ENCODE results near the gene RENBP. TPM values are rescaled to one million over a fixed set of nuclear protein-coding genes. Genes with fewer than 3 reads are reported as not detected.

RENBP gene
- total RNA-seq, 2 experiments from 2014 or later: 8.2 to 8.4 TPM

- H3K9me3 Mint-ChIP-seq: no peaks in the 10 kb centered on the region
- intact Hi-C loops (cut with micrococcal nuclease): no loop called here
- DNase-seq: no peak
- peaks cover 14% of the 10 kb centered on the region for H3K4me1 Mint-ChIP-seq (ENCODE audit: low read depth)
- no peaks in the 10 kb centered on the region for H3K36me3 Mint-ChIP-seq
- ChIA-PET CTCF (no interaction called here), POLR2A (no interaction called here)
- no peak overlapping the region for H3K27ac Mint-ChIP-seq
- H3K27me3 Mint-ChIP-seq: no peaks in the 10 kb centered on the region
- H3K4me3 Mint-ChIP-seq: no peak overlapping the region
These were observed 2.8 kb downstream of the RENBP start for GRCh38 chrX:153941336-153942252.

GRCh38 chrX:153939573-153939972 lies 4.9 kb downstream of the RENBP start:
- Mint-ChIP-seq H3K36me3 (no peaks in the 10 kb centered on the region), H3K9me3 (no peaks in the 10 kb centered on the region), H3K4me3 (no peak overlapping the region), H3K4me1 (ENCODE audit: low read depth) (peaks cover 20% of the 10 kb centered on the region), H3K27ac (no peak overlapping the region), H3K27me3 (no peaks in the 10 kb centered on the region)
- DNase-seq: no peak
- intact Hi-C loops (cut with micrococcal nuclease): loop anchor here (10.0 kb wide), 1 partner anchor 465 kb away; the partner anchor contains the start of gene HAUS7
- CTCF ChIA-PET: no interaction called here
- POLR2A ChIA-PET: interaction anchor here (0.9 kb wide), 1 partner anchor 12 kb away, joined by 3 read pairs; no protein-coding TSS in a partner anchor

- POLR2A ChIA-PET: no interaction called here
- H3K27ac Mint-ChIP-seq: no peak overlapping the region
These were observed 6.1 kb downstream of the RENBP start for GRCh38 chrX:153938226-153938786.

GRCh38 chrX:153937056-153937455 lies 7.4 kb downstream of the RENBP start:
- ChIA-PET CTCF (interaction anchor here (2.1 to 13.4 kb wide), 2 partner anchors 10 to 32 kb away, joined by 6 to 93 read pairs; partner anchors contain the start of gene RENBP), POLR2A (no interaction called here)
- DNase-seq: no peak
- H3K9me3 Mint-ChIP-seq: no peaks in the 10 kb centered on the region
- peaks cover 4% of the 10 kb centered on the region for H3K36me3 Mint-ChIP-seq
- H3K27ac Mint-ChIP-seq: no peak overlapping the region
- no peaks in the 10 kb centered on the region for H3K27me3 Mint-ChIP-seq
- intact Hi-C loops (cut with micrococcal nuclease): loop anchor here (10.0 kb wide), 1 partner anchor 462 kb away; the partner anchor contains the start of gene HAUS7
- no peak overlapping the region for H3K4me3 Mint-ChIP-seq
- peaks cover 24% of the 10 kb centered on the region for H3K4me1 Mint-ChIP-seq (ENCODE audit: low read depth)

More at GRCh38 chrX:153938226-153938786, 6.1 kb downstream of the RENBP start:
- H3K4me1 Mint-ChIP-seq (ENCODE audit: low read depth): peaks cover 19% of the 10 kb centered on the region
- H3K9me3 Mint-ChIP-seq: no peaks in the 10 kb centered on the region
- no peak for DNase-seq
- no peak overlapping the region for H3K4me3 Mint-ChIP-seq
- peaks cover 4% of the 10 kb centered on the region for H3K36me3 Mint-ChIP-seq
- CTCF ChIA-PET: interaction anchor here (1.0 to 2.1 kb wide), 2 partner anchors 9 to 30 kb away, joined by 5 to 6 read pairs; no protein-coding TSS in a partner anchor
- intact Hi-C loops (cut with micrococcal nuclease): loop anchor here (10.0 kb wide), 1 partner anchor 464 kb away; the partner anchor contains the start of gene HAUS7
- no peaks in the 10 kb centered on the region for H3K27me3 Mint-ChIP-seq

GRCh38 chrX:153935326-153935851 lies 9.1 kb downstream of the RENBP start:
- H3K4me1 Mint-ChIP-seq (ENCODE audit: low read depth): peaks cover 31% of the 10 kb centered on the region
- POLR2A ChIA-PET: interaction anchor here (1.0 to 2.0 kb wide), 2 partner anchors 10 to 12 kb away, joined by 3 to 7 read pairs; partner anchors contain the start of gene ARHGAP4

GRCh38 chrX:153934762-153935325 lies 9.6 kb downstream of the RENBP start, which contains the start of gene NAA10:
TSS of gene NAA10 (minus strand) at chrX:153935037. CDS start at chrX:153934904, 133 bp downstream.
- peaks cover 7% of the 10 kb centered on the region for H3K36me3 Mint-ChIP-seq
- POLR2A ChIA-PET: interaction anchor here (2.0 kb wide), 1 partner anchor 10 kb away, joined by 7 read pairs; the partner anchor contains the start of gene ARHGAP4

More at GRCh38 chrX:153935326-153935851, 9.1 kb downstream of the RENBP start:
- DNase-seq: no peak
- peaks cover 7% of the 10 kb centered on the region for H3K36me3 Mint-ChIP-seq
- intact Hi-C loops (cut with micrococcal nuclease): loop anchor here (1.0 to 10.0 kb wide), 2 partner anchors 12 to 461 kb away; partner anchors contain the start of gene HAUS7
- H3K4me3 Mint-ChIP-seq: peak overlapping the region; percentile 66
- no peaks in the 10 kb centered on the region for H3K9me3 Mint-ChIP-seq
- H3K27me3 Mint-ChIP-seq: no peaks in the 10 kb centered on the region
- CTCF ChIA-PET: interaction anchor here (1.2 to 13.4 kb wide), 3 partner anchors 10 to 12 kb away, joined by 3 to 93 read pairs (median 11); partner anchors contain the start of genes ARHGAP4 and RENBP
- peak overlapping the region; percentile 20 for H3K27ac Mint-ChIP-seq

GRCh38 chrX:153934148-153934761 lies 10.2 kb downstream of the RENBP start:
- H3K27ac Mint-ChIP-seq: peak overlapping the region; percentile 74
- H3K9me3 Mint-ChIP-seq: no peaks in the 10 kb centered on the region
- intact Hi-C loops (cut with micrococcal nuclease): loop anchor here (10.0 kb wide), 1 partner anchor 459 kb away; the partner anchor contains the start of gene HAUS7
- peaks cover 7% of the 10 kb centered on the region for H3K36me3 Mint-ChIP-seq
- POLR2A ChIA-PET: interaction anchor here (2.0 kb wide), 1 partner anchor 9 kb away, joined by 7 read pairs; the partner anchor contains the start of gene ARHGAP4
- no peaks in the 10 kb centered on the region for H3K27me3 Mint-ChIP-seq
- peak overlapping the region; percentile 88 for H3K4me3 Mint-ChIP-seq
- no peak for DNase-seq
- CTCF ChIA-PET: interaction anchor here (1.3 to 13.4 kb wide), 3 partner anchors 9 to 13 kb away, joined by 3 to 93 read pairs (median 11); partner anchors contain the start of genes ARHGAP4 and RENBP
- H3K4me1 Mint-ChIP-seq (ENCODE audit: low read depth): peaks cover 34% of the 10 kb centered on the region

More at GRCh38 chrX:153934762-153935325, 9.6 kb downstream of the RENBP start, which contains the start of gene NAA10:
- Mint-ChIP-seq H3K9me3 (no peaks in the 10 kb centered on the region), H3K27me3 (no peaks in the 10 kb centered on the region), H3K27ac (peak within 1 kb of the TSS; percentile 74), H3K4me3 (peak within 1 kb of the TSS; percentile 88), H3K4me1 (ENCODE audit: low read depth) (peaks cover 32% of the 10 kb centered on the region)
- peak; percentile 73 for DNase-seq
- intact Hi-C loops (cut with micrococcal nuclease): loop anchor here (1.0 to 10.0 kb wide), 2 partner anchors 12 to 460 kb away; partner anchors contain the start of gene HAUS7
- CTCF ChIA-PET: interaction anchor here (1.3 to 13.4 kb wide), 3 partner anchors 10 to 12 kb away, joined by 3 to 93 read pairs (median 11); partner anchors contain the start of genes ARHGAP4 and RENBP

- H3K36me3 Mint-ChIP-seq: peaks cover 7% of the 10 kb centered on the region
- peaks cover 38% of the 10 kb centered on the region for H3K4me1 Mint-ChIP-seq (ENCODE audit: low read depth)
- peak overlapping the region; percentile 88 for H3K4me3 Mint-ChIP-seq
- ChIA-PET CTCF (interaction anchor here (1.3 to 13.4 kb wide), 4 partner anchors 8 to 33 kb away, joined by 3 to 93 read pairs (median 8); partner anchors contain the start of genes ARHGAP4 and RENBP), POLR2A (interaction anchor here (2.0 kb wide), 1 partner anchor 8 kb away, joined by 7 read pairs; the partner anchor contains the start of gene ARHGAP4)
- no peaks in the 10 kb centered on the region for H3K9me3 Mint-ChIP-seq
- intact Hi-C loops (cut with micrococcal nuclease): loop anchor here (10.0 kb wide), 1 partner anchor 459 kb away; the partner anchor contains the start of gene HAUS7
- no peaks in the 10 kb centered on the region for H3K27me3 Mint-ChIP-seq
- no peak for DNase-seq
- H3K27ac Mint-ChIP-seq: peak overlapping the region; percentile 74
These were observed 10.7 kb downstream of the RENBP start for GRCh38 chrX:153933748-153934147.

- POLR2A ChIA-PET: no interaction called here
- Mint-ChIP-seq H3K36me3 (peaks cover 9% of the 10 kb centered on the region), H3K4me3 (no peak overlapping the region), H3K27ac (peak overlapping the region; percentile 33), H3K27me3 (no peaks in the 10 kb centered on the region), H3K9me3 (no peaks in the 10 kb centered on the region), H3K4me1 (ENCODE audit: low read depth) (peaks cover 34% of the 10 kb centered on the region)
- no peak for DNase-seq
- CTCF ChIA-PET: interaction anchor here (1.7 to 13.4 kb wide), 2 partner anchors 15 to 35 kb away, joined by 4 to 93 read pairs; partner anchors contain the start of gene RENBP
- intact Hi-C loops (cut with micrococcal nuclease): loop anchor here (10.0 kb wide), 1 partner anchor 458 kb away; the partner anchor contains the start of gene HAUS7
These were observed 12.1 kb downstream of the RENBP start for GRCh38 chrX:153932220-153932915.

GRCh38 chrX:153931748-153932147 lies 12.7 kb downstream of the RENBP start:
- Mint-ChIP-seq H3K4me3 (no peak overlapping the region), H3K9me3 (no peaks in the 10 kb centered on the region), H3K4me1 (ENCODE audit: low read depth) (peaks cover 34% of the 10 kb centered on the region), H3K27ac (peak overlapping the region; percentile 38), H3K27me3 (no peaks in the 10 kb centered on the region), H3K36me3 (peaks cover 9% of the 10 kb centered on the region)
- POLR2A ChIA-PET: no interaction called here
- intact Hi-C loops (cut with micrococcal nuclease): loop anchor here (10.0 kb wide), 1 partner anchor 457 kb away; the partner anchor contains the start of gene HAUS7
- CTCF ChIA-PET: interaction anchor here (13.4 kb wide), 1 partner anchor 15 kb away, joined by 93 read pairs; the partner anchor contains the start of gene RENBP
- DNase-seq: no peak
